SK-N-SH treated with all-trans-retinoic acid at 6 μM for 48 hours (cell line): Measurements from ENCODE around the gene BYSL.

Experiments used
- ATAC-seq: fragments of 200-7000 bp; cut with Tn5 transposase; 3 replicates; pipeline ENCODE4 v1.9.1; 2020; ENCODE audit warnings: mild to moderate bottlenecking, moderate library complexity
- ARNTL ChIP-seq: fragments of 450-650 bp; formaldehyde crosslinking; IDR thresholded peaks from 2 replicates; pipeline ENCODE4 v1.5.0; 2020; ENCODE audit warnings: low read depth, mild to moderate bottlenecking, moderate library complexity, borderline replicate concordance
- BACH2 ChIP-seq: fragments of 250-450 bp; sonication (Bioruptor Pico); IDR thresholded peaks from 2 replicates; pipeline ENCODE4 v1.9.0; 2021; ENCODE audit warnings: mild to moderate bottlenecking, borderline replicate concordance
- CREB5 ChIP-seq: fragments of 250-450 bp; sonication (Bioruptor Pico); IDR thresholded peaks from 2 replicates; pipeline ENCODE4 v1.5.1; 2020; ENCODE audit warnings: low read depth, mild to moderate bottlenecking, moderate library complexity
- CSDC2 ChIP-seq: fragments of 250-450 bp; sonication (Bioruptor Pico); IDR thresholded peaks from 2 replicates; pipeline ENCODE4 v1.5.0; 2020; ENCODE audit warnings: mild to moderate bottlenecking, moderate library complexity
- ESRRG ChIP-seq: fragments of 250-450 bp; sonication (Bioruptor Pico); IDR thresholded peaks from 2 replicates; pipeline ENCODE4 v1.6.1; 2021; ENCODE audit warnings: mild to moderate bottlenecking
- GLIS3 ChIP-seq: fragments of 250-450 bp; sonication (Bioruptor Pico); IDR thresholded peaks from 2 replicates; pipeline ENCODE4 v1.5.0; 2020; ENCODE audit warnings: mild to moderate bottlenecking, moderate library complexity
- ISL1 ChIP-seq: fragments of 250-450 bp; sonication (Bioruptor Pico); IDR thresholded peaks from 2 replicates; pipeline ENCODE4 v2.1.2; 2022; ENCODE audit warnings: mild to moderate bottlenecking, moderate library complexity
- OSR1 ChIP-seq: fragments of 250-450 bp; sonication (Bioruptor Pico); IDR thresholded peaks from 2 replicates; pipeline ENCODE4 v1.8.0; 2022; ENCODE audit warnings: moderate library complexity, mild to moderate bottlenecking, inconsistent platforms
- PPARA ChIP-seq: fragments of 250-450 bp; sonication (Bioruptor Pico); IDR thresholded peaks from 2 replicates; pipeline ENCODE4 v1.5.0; 2020; ENCODE audit warnings: mild to moderate bottlenecking, borderline replicate concordance
- RARB ChIP-seq: fragments of 250-450 bp; sonication (Bioruptor Pico); IDR thresholded peaks from 2 replicates; pipeline ENCODE4 v1.8.0; 2021; ENCODE audit warnings: mild to moderate bottlenecking, moderate library complexity
- SNAI2 ChIP-seq: fragments of 250-450 bp; sonication (Bioruptor Pico); IDR thresholded peaks from 2 replicates; pipeline ENCODE4 v1.5.0; 2020; ENCODE audit warnings: mild to moderate bottlenecking, moderate library complexity
- TCF4 ChIP-seq: fragments of 250-450 bp; sonication (Bioruptor Pico); IDR thresholded peaks from 2 replicates; pipeline ENCODE4 v1.8.0; 2021; ENCODE audit warnings: mild to moderate bottlenecking, moderate library complexity, borderline replicate concordance
- TOX ChIP-seq: fragments of 250-450 bp; sonication (Bioruptor Pico); IDR thresholded peaks from 2 replicates; pipeline ENCODE4 v1.8.0; 2021; ENCODE audit warnings: mild to moderate bottlenecking, moderate library complexity, borderline replicate concordance
- ZC3H10 ChIP-seq: fragments of 250-450 bp; sonication (Bioruptor Pico); IDR thresholded peaks from 2 replicates; pipeline ENCODE4 v1.5.1; 2021; ENCODE audit warnings: mild to moderate bottlenecking, moderate library complexity
- ZFP3 ChIP-seq: fragments of 250-450 bp; sonication (Bioruptor Pico); IDR thresholded peaks from 2 replicates; pipeline ENCODE4 v1.5.0; 2020; ENCODE audit warnings: mild to moderate bottlenecking, moderate library complexity
- ZFP30 ChIP-seq: fragments of 450-650 bp; formaldehyde crosslinking; IDR thresholded peaks from 2 replicates; pipeline ENCODE4 v1.5.0; 2022; ENCODE audit warnings: mild to moderate bottlenecking, moderate library complexity
- ZNF565 ChIP-seq: fragments of 450-650 bp; formaldehyde crosslinking; conservative IDR thresholded peaks from 2 replicates; pipeline ENCODE4 v1.5.0; 2020; ENCODE audit warnings: low read depth, mild to moderate bottlenecking, moderate library complexity
- ZNF70 ChIP-seq: fragments of 450-650 bp; formaldehyde crosslinking; IDR thresholded peaks from 2 replicates; pipeline ENCODE4 v1.5.0; 2020; ENCODE audit warnings: mild to moderate bottlenecking, moderate library complexity
- ZNF8 ChIP-seq: fragments of 450-650 bp; formaldehyde crosslinking; IDR thresholded peaks from 2 replicates; pipeline ENCODE4 v1.5.0; 2020; ENCODE audit warnings: mild to moderate bottlenecking, moderate library complexity
- TF ChIP-seq, protein P1 (sequence below): fragments of 250-450 bp; sonication (Bioruptor Pico); IDR thresholded peaks from 2 replicates; pipeline ENCODE4 v1.8.0; 2021; ENCODE audit warnings: low read depth, mild to moderate bottlenecking, moderate library complexity, borderline replicate concordance
- TF ChIP-seq, protein P2 (sequence below): fragments of 250-450 bp; sonication (Bioruptor Pico); IDR thresholded peaks from 2 replicates; pipeline ENCODE4 v1.5.1; 2021; ENCODE audit warnings: mild to moderate bottlenecking, moderate library complexity
- TF ChIP-seq, protein P3 (sequence below): fragments of 250-450 bp; sonication (Bioruptor Pico); IDR thresholded peaks from 2 replicates; pipeline ENCODE4 v1.8.0; 2020; ENCODE audit warnings: mild to moderate bottlenecking, moderate library complexity, borderline replicate concordance

BYSL gene

GRCh38 chr6:41884957-41885356 is 36.3 kb upstream of the BYSL start (continued):
- TF ChIP-seq ZFP3 (CRISPR knock-in tag), result no peak
- TF ChIP-seq PPARA (CRISPR knock-in tag), result no peak
- no peak for TF ChIP-seq ZC3H10 (CRISPR knock-in tag)
- TF ChIP-seq ZNF8 (CRISPR knock-in tag), result no peak
- no peak for TF ChIP-seq OSR1 (CRISPR knock-in tag)
- TF ChIP-seq GLIS3 (CRISPR knock-in tag), result no peak
- TF ChIP-seq, protein P1, sequence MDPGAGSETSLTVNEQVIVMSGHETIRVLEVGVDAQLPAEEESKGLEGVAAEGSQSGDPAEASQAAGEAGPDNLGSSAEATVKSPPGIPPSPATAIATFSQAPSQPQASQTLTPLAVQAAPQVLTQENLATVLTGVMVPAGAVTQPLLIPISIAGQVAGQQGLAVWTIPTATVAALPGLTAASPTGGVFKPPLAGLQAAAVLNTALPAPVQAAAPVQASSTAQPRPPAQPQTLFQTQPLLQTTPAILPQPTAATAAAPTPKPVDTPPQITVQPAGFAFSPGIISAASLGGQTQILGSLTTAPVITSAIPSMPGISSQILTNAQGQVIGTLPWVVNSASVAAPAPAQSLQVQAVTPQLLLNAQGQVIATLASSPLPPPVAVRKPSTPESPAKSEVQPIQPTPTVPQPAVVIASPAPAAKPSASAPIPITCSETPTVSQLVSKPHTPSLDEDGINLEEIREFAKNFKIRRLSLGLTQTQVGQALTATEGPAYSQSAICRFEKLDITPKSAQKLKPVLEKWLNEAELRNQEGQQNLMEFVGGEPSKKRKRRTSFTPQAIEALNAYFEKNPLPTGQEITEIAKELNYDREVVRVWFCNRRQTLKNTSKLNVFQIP, result no peak
- TF ChIP-seq ZFP30, result no peak

GRCh38 chr6:41885930-41886329 is 35.4 kb upstream of the BYSL start:
- ATAC-seq, result no peak
- TF ChIP-seq TCF4 (CRISPR knock-in tag), result no peak
- no peak for TF ChIP-seq ESRRG (CRISPR knock-in tag)
- TF ChIP-seq RARB (CRISPR knock-in tag), result no peak
- no peak for TF ChIP-seq ZNF70
- TF ChIP-seq ARNTL (CRISPR knock-in tag), result no peak
- TF ChIP-seq OSR1 (CRISPR knock-in tag), result no peak
- TF ChIP-seq ZFP3 (CRISPR knock-in tag), result no peak
- no peak for TF ChIP-seq ZFP30
- TF ChIP-seq, protein P2, sequence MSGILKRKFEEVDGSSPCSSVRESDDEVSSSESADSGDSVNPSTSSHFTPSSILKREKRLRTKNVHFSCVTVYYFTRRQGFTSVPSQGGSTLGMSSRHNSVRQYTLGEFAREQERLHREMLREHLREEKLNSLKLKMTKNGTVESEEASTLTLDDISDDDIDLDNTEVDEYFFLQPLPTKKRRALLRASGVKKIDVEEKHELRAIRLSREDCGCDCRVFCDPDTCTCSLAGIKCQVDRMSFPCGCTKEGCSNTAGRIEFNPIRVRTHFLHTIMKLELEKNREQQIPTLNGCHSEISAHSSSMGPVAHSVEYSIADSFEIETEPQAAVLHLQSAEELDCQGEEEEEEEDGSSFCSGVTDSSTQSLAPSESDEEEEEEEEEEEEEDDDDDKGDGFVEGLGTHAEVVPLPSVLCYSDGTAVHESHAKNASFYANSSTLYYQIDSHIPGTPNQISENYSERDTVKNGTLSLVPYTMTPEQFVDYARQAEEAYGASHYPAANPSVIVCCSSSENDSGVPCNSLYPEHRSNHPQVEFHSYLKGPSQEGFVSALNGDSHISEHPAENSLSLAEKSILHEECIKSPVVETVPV (CRISPR knock-in tag), result no peak
- TF ChIP-seq ZNF565, result no peak
- TF ChIP-seq, protein P1, result no peak
- TF ChIP-seq BACH2, result no peak
- TF ChIP-seq, protein P3, sequence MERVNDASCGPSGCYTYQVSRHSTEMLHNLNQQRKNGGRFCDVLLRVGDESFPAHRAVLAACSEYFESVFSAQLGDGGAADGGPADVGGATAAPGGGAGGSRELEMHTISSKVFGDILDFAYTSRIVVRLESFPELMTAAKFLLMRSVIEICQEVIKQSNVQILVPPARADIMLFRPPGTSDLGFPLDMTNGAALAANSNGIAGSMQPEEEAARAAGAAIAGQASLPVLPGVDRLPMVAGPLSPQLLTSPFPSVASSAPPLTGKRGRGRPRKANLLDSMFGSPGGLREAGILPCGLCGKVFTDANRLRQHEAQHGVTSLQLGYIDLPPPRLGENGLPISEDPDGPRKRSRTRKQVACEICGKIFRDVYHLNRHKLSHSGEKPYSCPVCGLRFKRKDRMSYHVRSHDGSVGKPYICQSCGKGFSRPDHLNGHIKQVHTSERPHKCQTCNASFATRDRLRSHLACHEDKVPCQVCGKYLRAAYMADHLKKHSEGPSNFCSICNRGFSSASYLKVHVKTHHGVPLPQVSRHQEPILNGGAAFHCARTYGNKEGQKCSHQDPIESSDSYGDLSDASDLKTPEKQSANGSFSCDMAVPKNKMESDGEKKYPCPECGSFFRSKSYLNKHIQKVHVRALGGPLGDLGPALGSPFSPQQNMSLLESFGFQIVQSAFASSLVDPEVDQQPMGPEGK (CRISPR knock-in tag), result no peak
- no peak for TF ChIP-seq CREB5 (CRISPR knock-in tag)
- no peak for TF ChIP-seq CSDC2 (CRISPR knock-in tag)
- TF ChIP-seq ZC3H10 (CRISPR knock-in tag), result no peak
- no peak for TF ChIP-seq ISL1 (CRISPR knock-in tag)
- TF ChIP-seq SNAI2 (CRISPR knock-in tag), result no peak
- no peak for TF ChIP-seq PPARA (CRISPR knock-in tag)
- TF ChIP-seq ZNF8 (CRISPR knock-in tag), result no peak

DNA sequence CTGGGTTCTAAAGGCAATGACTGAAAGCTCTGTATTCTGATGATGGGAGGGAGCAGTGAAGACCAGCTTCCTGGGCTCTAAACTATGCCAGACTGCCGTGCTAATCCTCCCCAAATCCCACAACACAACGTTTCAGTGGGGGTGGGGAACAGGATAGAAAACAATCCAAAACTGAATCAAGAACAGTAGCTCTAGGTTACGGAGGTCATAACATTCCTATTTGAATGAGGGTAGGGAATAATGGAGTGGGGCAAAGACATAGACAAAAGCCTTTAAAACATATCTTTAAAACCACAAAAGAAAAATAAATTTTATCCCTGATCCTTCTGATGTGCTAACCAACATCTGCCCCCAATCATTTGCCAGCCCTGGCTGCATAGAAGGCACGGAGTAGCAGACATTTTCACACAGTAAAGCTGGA is 34.0 kb upstream of the BYSL start:
- ATAC-seq, result no peak
- TF ChIP-seq TCF4 (CRISPR knock-in tag) (no peak), OSR1 (CRISPR knock-in tag) (no peak), GLIS3 (CRISPR knock-in tag) (no peak), ZFP30 (no peak), ESRRG (CRISPR knock-in tag) (no peak), PPARA (CRISPR knock-in tag) (no peak), ZFP3 (CRISPR knock-in tag) (no peak), BACH2 (no peak), ISL1 (CRISPR knock-in tag) (no peak), RARB (CRISPR knock-in tag) (no peak), SNAI2 (CRISPR knock-in tag) (no peak), ZNF565 (no peak), CREB5 (CRISPR knock-in tag) (no peak), TOX (CRISPR knock-in tag) (no peak)
- TF ChIP-seq, protein P1, result no peak
- TF ChIP-seq, protein P3 (CRISPR knock-in tag), result no peak
- TF ChIP-seq, protein P2 (CRISPR knock-in tag), result no peak
